Dedifferentiated amniotic fluid mesenchymal stem cell (primary cell): ENCODE data around the gene PRKN.

Experiments
- DNase-seq: peaks from one replicate; pipeline ENCODE4 v3.0.0-alpha.2; 2016; ENCODE audit errors: extremely low spot score

The PRKN gene

GRCh38 chr6:161548713-161549296, 1178.8 kb downstream of the PRKN start:
- no peak for DNase-seq

DNA sequence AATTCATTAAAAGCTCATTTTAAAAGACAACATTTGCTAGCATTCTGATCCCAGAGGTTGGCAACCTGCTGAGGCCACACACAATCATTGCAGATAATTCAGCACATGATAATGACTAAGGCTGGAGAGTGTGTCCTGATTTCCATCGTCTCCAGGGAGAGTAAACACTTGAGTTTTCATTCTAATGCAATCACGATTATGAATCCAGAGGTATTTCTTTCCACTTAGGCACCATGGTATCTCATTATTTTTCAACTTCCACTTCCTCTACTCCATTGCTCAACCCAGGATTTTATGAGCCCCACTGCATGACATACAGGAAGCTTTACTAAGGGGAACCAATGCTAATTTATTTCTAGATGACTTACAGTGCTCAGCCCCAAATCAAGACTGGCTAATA, 1179.9 kb downstream of the PRKN start:
- no peak for DNase-seq

- DNase-seq: no peak
Measured at GRCh38 chr6:161546632-161547031, 1180.9 kb downstream of the PRKN start.

GRCh38 chr6:161545741-161546140, 1181.8 kb downstream of the PRKN start:
- no peak for DNase-seq

DNA sequence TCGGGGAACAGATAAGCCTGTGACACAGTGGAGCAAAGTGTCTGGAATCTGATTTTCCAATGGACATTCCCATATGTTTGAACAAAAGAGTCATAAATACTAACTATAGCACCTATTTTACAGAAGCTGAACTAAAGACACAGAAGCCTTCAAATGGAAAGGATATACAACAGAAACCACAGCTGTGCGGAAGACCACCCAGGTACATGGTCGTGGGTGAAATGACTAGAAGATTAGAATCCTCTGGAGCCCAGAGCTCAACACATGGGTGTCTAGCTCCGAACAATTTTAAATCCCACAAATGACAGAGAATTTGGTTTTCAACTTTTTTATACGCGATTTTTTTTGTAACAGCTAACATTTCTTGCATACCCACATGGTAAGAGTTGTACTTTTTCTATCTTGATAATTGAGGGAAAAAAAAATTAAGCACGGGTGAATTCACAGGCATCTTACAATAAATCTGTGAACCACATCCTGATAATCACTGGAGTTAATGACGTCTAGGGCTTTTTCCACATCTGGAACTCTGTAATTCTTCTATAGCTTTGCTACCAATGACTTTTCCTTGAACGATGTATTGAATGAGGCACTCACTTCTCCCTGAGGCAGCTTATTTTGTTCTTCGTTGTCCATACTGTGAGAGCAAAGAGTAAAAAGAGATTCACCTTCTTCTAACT, 1182.6 kb downstream of the PRKN start:
- no peak for DNase-seq

DNA sequence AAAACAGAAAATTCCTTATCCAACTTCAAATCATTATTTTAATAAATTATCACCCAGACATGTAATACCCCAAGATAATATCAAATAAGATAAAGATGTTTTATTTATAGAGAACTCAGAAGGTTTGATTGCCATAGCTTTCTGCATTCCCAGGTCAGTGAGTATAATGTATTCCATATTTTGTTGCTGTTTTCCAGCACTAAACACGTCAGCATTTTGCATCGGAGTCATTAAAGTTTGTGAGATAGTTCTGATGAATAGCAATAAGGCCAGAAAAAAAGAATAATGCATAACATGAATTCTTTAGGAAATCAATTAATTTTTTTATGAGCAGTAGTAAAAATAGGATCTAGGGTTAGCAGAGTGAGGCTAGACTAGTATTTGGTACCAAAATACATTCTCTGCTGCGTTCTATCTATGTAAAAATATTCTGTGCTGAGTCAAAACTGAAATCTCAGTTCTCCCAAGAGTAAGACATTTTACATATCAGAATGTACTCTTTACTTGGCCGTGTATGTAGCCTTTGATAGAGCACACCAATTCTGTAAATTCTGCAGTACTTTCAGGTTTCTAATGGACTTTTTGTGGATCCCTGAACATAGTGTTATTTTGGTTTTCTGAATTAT, 1183.8 kb downstream of the PRKN start:
- no peak for DNase-seq

GRCh38 chr6:161542346-161542980, 1185.1 kb downstream of the PRKN start:
- no peak for DNase-seq

DNA sequence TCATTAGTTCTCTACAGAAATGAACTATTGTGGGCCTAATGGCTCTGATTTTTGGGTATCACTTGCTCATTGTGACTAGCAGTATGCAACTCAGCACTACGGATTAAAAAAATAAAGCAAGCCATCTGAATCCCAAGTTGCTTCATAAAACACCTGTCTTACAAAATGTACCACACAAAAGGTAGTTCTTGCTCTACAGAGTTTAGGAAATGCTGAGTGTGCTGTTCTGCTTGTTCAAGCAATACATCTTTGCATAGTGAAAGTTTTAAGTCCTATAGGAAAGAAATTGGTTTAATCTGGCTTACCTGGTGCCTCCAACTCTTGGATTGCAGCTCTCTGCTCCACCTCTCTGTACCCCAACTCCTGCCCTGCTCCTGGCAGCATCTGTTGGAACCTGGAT, 1187.0 kb downstream of the PRKN start:
- DNase-seq: no peak

GRCh38 chr6:161536224-161536630, 1191.3 kb downstream of the PRKN start:
- no peak for DNase-seq

DNA sequence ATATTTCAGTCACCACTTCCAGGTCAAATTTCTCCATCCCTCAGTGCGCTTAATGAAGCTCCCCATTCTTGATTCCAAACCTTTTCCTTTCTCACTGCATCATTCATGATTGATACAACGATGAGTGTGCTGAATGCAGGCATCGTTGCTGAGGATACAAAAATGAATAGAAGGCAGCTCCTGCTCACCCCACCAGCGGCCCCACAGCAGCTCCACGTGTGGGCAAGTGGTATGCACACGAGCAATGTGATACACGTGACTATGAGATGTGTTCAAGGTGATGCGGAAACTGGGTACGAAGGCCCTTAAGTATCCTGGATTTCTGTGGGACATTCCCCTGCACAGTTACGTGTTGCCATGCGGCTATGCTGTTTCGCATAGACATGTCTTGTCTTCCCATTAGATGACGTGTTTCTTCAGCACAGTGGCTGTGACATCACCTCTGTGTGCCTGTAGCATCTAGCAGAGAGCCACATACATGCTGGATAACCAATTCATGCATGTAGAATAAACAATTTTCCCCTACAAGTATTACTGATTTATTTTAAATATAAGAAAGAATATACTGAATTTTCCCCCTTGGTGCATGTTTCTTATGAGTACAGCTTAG, 1193.2 kb downstream of the PRKN start:
- no peak for DNase-seq

DNA sequence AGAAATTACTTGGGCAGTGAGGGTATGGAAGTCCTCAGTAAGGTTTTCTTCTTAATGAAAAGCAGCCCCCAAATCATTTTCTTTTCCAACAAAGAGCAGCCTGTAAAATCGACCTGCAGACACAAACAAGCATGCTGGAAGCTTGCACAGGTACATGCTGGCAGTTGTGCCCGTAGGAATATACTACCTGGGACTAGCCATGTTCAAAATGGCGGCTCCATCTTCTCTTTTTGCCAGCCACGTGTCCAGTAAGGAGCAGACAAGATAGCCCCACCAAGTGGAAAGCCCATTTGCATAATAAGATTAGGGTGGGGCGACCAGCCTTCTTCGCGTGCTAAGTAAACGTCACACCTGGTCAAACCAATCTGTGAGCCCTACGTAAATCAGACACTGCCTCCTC, 1194.3 kb downstream of the PRKN start:
- DNase-seq: no peak

GRCh38 chr6:161532536-161532935, 1195.0 kb downstream of the PRKN start:
- no peak for DNase-seq

DNA sequence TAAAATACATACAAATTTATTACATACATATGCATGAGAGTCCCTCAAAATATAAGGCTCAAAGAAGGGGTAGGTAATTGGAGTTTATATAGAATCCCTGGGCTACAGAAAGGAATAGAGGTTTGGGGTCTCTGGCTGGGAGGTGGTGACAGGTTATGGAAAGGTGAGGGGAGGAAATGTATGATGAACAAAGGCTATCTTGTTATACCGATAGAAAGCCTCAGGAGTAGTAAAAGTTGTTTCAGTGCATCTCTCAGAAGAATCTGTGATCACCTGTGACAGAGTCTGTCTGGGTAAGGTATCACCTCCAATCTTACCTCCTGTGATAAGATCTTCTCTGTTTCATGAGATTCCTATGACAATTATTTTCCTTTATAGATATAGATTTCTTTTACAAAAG, 1200.8 kb downstream of the PRKN start:
- DNase-seq: no peak

GRCh38 chr6:161523362-161523761, 1204.2 kb downstream of the PRKN start:
- no peak for DNase-seq

- DNase-seq: no peak
Measured at GRCh38 chr6:161522276-161522675, 1205.3 kb downstream of the PRKN start.

DNA sequence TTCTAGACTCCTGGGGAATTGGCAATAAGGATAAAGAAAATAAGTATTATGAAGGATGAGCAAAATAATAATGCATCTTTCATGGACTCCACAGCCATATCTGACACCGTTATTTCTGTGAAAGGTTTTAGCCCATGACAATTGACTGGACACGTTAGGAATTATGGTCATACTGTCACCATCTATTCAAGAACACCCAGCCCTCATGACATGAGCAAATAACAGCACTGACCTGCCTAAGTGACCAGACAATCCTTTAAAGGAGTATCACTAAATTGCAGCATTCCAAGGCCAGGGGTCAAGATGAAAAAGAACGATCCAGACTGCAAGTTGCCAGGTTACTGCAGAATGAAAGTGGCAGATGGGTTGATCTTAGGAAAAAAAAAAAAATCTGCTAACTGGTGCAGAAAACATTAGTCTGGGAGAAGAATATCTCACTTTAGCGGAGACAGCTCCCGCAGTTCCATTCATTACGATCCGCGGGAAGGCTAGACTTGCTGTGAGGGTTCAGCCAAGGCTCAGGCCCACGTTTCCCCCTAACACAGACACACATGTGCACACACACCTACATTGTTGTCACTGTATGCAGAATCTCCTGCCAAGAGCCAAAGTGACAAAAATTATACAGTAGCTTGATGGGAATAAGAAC, 1216.0 kb downstream of the PRKN start:
- DNase-seq: no peak

- DNase-seq: no peak
Measured at GRCh38 chr6:161508341-161508740, 1219.2 kb downstream of the PRKN start.

- DNase-seq: no peak
Measured at GRCh38 chr6:161507375-161507774, 1220.2 kb downstream of the PRKN start.

- no peak for DNase-seq
Measured at GRCh38 chr6:161503570-161503969, 1224.0 kb downstream of the PRKN start.

DNA sequence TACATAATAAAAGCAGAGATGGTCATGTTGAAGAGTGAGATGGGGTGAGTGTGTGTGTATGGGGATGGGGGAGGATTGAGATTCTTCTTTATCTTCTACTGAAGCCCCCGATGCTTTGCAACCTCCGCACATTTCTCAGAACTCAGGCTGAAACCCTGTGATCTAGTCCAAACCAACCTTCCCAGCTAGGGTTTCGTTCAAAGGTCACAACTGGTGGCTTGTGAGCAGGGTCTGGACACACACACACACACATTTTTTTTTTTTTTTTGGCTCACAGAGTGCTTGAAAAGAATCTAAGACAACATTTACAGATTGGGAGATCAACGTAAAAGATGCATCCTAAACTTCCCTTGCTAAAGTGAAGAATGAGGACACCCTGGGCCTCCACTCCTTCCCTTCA, 1228.7 kb downstream of the PRKN start:
- DNase-seq: no peak

- no peak for DNase-seq
Measured at GRCh38 chr6:161498359-161498758, 1229.2 kb downstream of the PRKN start.

DNA sequence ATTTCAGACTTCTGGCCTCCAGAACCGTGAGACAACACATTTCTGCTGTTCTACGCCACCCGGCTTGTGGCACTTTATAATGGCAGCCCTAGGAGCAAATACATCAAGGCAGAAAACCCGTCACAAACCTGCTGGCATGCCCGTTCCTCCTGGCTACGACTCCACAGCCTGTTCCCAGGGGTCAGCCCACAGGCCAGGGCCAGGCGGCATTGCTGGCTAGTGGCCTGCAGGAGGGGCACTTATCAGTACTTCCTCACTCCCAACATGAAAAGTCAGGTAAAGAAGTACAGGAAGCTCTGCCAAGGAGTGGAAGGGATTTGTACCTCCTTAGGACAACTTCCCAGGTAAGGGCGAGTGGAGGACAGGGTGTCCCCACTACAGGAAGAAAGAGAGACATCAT, 1230.6 kb downstream of the PRKN start:
- DNase-seq: no peak
